ENCODE results near the gene APEH. TPM values are rescaled to one million over a fixed set of nuclear protein-coding genes. Genes with fewer than 3 reads are reported as not detected.

APEH gene
- total and polyA plus RNA-seq, 4 donors, result 65.1 to 94.1 (median 87.5) TPM

GRCh38 chr3:49720855-49721595 is 46.9 kb downstream of the APEH start:
- Histone ChIP-seq H3K9ac (ENCODE audit: low read depth in 1 of 2, low read length in 2 of 2) (no peak overlapping the region), H3K36me3 (ENCODE audit: control insufficient read depth in 4 of 4, insufficient read depth in 3 of 4, low read depth in 1 of 4, low read length in 3 of 4) (peaks cover 2 to 34% (median 10%) of the 10 kb centered on the region in 4 donors), H3K4me1 (ENCODE audit: control insufficient read depth in 4 of 4, insufficient read depth in 4 of 4, low read length in 3 of 4) (peaks cover 6 to 40% (median 28%) of the 10 kb centered on the region in 4 donors), H3K4me3 (ENCODE audit: low read depth in 1 of 3, low read length in 3 of 3) (no peak overlapping the region), H3K27me3 (ENCODE audit: control insufficient read depth in 4 of 4, insufficient read depth in 4 of 4, low read length in 3 of 4) (no peaks in the 10 kb centered on the region), H3K9me3 (ENCODE audit: control insufficient read depth in 4 of 4, low read length in 3 of 4) (no peaks in the 10 kb centered on the region), H3K27ac (ENCODE audit: low read depth in 1 of 2, low read length in 2 of 2) (no peak overlapping the region)
- WGBS, result 75% methylated on average over 4 of the region's 4 CpGs
- TF ChIP-seq HNF4A (conservative IDR thresholded peaks at IDR 0.05) (no peak), ATF3 (IDR thresholded peaks at IDR 0.05) (no peak)
- DNase-seq (ENCODE audit: low spot score), result peak; percentile 35

GRCh38 chr3:49721596-49721895 is 47.4 kb downstream of the APEH start:
- H3K27ac ChIP-seq (ENCODE audit: low read depth in 1 of 2, low read length in 2 of 2), result no peak overlapping the region
- peaks cover 6 to 40% (median 28%) of the 10 kb centered on the region in 4 donors for H3K4me1 ChIP-seq (ENCODE audit: control insufficient read depth in 4 of 4, insufficient read depth in 4 of 4, low read length in 3 of 4)
- H3K4me3 ChIP-seq (ENCODE audit: low read depth in 1 of 3, low read length in 3 of 3), result no peak overlapping the region
- peak; percentile 34 for DNase-seq (ENCODE audit: low spot score)
- 81% methylated on average over 9 of the region's 9 CpGs for WGBS
- peaks cover 0 to 29% (median 10%) of the 10 kb centered on the region in 4 donors for H3K36me3 ChIP-seq (ENCODE audit: control insufficient read depth in 4 of 4, insufficient read depth in 3 of 4, low read depth in 1 of 4, low read length in 3 of 4)
- H3K9ac ChIP-seq (ENCODE audit: low read depth in 1 of 2, low read length in 2 of 2), result no peak overlapping the region
- no peak for TF ChIP-seq ATF3 (IDR thresholded peaks at IDR 0.05)
- no peak for TF ChIP-seq HNF4G (IDR thresholded peaks at IDR 0.05)
- no peak for TF ChIP-seq MAX (IDR thresholded peaks at IDR 0.05)
- no peak for TF ChIP-seq NR2F2 (IDR thresholded peaks at IDR 0.05)
- TF ChIP-seq EGR1 (IDR thresholded peaks at IDR 0.05; ENCODE audit: low read depth in 2 of 2), result no peak
- no peak for TF ChIP-seq JUND (IDR thresholded peaks at IDR 0.05)
- TF ChIP-seq SP1 (IDR thresholded peaks at IDR 0.05), result no peak
- no peaks in the 10 kb centered on the region for H3K9me3 ChIP-seq (ENCODE audit: control insufficient read depth in 4 of 4, low read length in 3 of 4)
- no peaks in the 10 kb centered on the region for H3K27me3 ChIP-seq (ENCODE audit: control insufficient read depth in 4 of 4, insufficient read depth in 4 of 4, low read length in 3 of 4)

GRCh38 chr3:49721896-49722781 is 48.0 kb downstream of the APEH start:
- H3K4me1 ChIP-seq (ENCODE audit: control insufficient read depth in 4 of 4, insufficient read depth in 4 of 4, low read length in 3 of 4), result peaks cover 6 to 42% (median 28%) of the 10 kb centered on the region in 4 donors
- DNase-seq (ENCODE audit: low spot score), result peak; percentile 36
- peaks cover 3 to 26% (median 11%) of the 10 kb centered on the region in 4 donors for H3K36me3 ChIP-seq (ENCODE audit: control insufficient read depth in 4 of 4, insufficient read depth in 3 of 4, low read depth in 1 of 4, low read length in 3 of 4)

More at GRCh38 chr3:49721896-49722781, 48.0 kb downstream of the APEH start:
- Histone ChIP-seq H3K27ac (ENCODE audit: low read depth in 1 of 2, low read length in 2 of 2) (peak overlapping the region in 1 of 2 donors; percentile 88), H3K4me3 (ENCODE audit: low read depth in 1 of 3, low read length in 3 of 3) (peak overlapping the region in 2 of 3 donors; percentile 91 to 93), H3K9me3 (ENCODE audit: control insufficient read depth in 4 of 4, low read length in 3 of 4) (no peaks in the 10 kb centered on the region), H3K9ac (ENCODE audit: low read depth in 1 of 2, low read length in 2 of 2) (no peak overlapping the region), H3K27me3 (ENCODE audit: control insufficient read depth in 4 of 4, insufficient read depth in 4 of 4, low read length in 3 of 4) (no peaks in the 10 kb centered on the region)
- no peak for TF ChIP-seq RAD21 (IDR thresholded peaks at IDR 0.05)
- no peak for TF ChIP-seq HNF4G (IDR thresholded peaks at IDR 0.05)
- no peak for TF ChIP-seq ATF3 (IDR thresholded peaks at IDR 0.05)
- no peak for TF ChIP-seq FOXA1 (IDR thresholded peaks at IDR 0.05)
- no peak for TF ChIP-seq NR2F2 (IDR thresholded peaks at IDR 0.05)
- TF ChIP-seq YY1 (IDR thresholded peaks at IDR 0.05), result no peak
- TF ChIP-seq MAX (IDR thresholded peaks at IDR 0.05), result no peak
- 86% methylated on average over 26 of the region's 26 CpGs for WGBS

Data from liver (tissue), 9 donors.